GM21529 (cell line): ENCODE results near the gene SPTB.

Experiments used
- ATAC-seq: cut with Tn5 transposase; IDR thresholded peaks from one replicate; pipeline ENCODE4 v1.9.1; 2021; ENCODE audit not compliant: unreplicated experiment

Gene SPTB

DNA sequence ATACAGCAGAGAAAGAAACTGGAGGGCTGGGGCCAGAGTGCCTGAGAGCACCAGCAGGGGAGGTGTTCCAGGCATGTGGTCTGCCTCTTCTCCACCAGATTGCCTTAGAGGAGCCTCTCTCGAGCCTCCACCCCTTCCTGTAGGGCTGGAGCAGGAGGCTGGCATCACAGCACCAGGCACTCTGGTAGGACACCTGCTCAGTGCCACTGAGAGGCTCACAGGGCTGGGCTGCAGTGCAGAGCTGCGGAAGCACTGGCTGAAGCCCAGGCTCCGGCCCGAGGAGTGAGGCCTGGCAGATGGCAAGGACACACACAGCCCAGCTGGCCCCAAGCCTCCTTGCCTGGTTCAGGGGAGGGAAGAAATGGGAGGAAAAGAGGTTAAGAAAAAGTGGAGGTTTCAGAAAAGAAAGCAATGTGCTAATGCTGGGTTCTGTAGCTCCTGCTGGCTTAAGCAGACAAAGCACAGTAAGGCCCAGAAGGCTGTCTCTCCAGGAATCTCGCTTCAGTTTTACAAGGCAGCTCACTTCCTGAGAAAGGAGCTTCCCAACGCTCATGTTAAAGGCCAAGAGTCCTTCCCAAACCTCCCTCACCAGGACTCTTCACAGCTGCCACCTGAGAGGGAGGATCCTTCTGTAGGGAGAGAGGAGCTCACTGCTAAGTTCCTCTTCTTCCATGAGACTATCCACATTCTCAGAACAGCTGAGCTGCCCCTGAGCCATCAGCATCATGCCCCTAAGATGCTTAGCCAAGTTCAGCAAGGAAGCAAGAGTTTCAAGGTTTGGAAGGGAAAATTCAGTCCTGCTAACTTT lies 23.8 kb downstream of the SPTB start:
- ATAC-seq, result no peak

DNA sequence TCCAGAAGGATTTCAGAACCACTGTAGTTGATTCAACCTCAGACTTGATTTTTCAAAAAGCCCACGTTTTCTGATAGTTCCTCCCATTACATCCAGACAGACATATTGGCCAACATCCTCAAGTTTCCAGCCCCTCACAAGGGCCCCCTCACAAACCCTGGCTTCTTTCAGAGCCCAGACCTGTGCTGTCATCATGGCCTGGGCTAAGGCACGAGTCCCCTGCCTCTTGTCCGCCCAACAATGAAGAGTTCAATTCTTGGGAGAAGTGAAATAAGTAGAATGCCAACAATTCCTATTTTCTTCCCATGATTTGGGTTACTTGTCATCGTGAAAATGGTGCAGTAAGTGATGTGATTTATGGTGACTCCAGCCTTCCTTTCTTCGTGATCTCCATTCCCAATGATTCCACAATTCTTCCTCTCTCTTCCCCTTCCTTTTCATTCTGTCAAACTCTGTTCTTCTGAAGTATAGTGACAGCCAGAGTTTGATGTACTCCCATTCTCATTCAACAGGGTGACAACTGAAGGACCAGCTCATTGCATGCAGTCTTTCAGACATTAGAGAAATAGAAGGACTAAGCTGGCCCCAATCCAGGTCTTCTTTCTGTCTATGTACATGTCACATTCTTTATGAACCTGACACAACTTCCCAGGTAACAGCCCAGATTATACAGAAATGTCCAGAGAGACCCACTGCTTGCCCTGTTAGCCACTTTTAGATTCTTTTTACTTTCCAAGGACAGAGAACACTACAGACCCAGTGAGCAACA lies 29.2 kb downstream of the SPTB start:
- ATAC-seq, result no peak

DNA sequence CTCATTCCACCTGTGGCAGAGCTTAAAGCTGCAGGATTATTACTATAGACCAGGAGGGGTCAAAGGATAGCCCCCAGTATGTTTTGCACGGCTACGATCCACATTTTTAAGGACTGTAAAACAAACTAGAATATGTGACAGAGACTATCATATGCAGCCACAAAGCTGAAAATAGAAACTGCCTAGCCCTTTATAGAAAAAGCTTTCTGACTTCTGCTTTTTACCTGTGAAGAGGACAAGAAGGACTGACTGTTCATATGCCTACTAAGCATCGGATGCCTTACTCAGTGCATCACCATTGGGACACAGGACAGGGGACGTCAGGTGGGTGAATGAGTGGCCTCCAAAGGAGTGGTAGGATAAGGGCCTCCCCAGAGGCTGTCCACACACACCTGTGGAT lies 29.8 kb downstream of the SPTB start:
- no peak for ATAC-seq

DNA sequence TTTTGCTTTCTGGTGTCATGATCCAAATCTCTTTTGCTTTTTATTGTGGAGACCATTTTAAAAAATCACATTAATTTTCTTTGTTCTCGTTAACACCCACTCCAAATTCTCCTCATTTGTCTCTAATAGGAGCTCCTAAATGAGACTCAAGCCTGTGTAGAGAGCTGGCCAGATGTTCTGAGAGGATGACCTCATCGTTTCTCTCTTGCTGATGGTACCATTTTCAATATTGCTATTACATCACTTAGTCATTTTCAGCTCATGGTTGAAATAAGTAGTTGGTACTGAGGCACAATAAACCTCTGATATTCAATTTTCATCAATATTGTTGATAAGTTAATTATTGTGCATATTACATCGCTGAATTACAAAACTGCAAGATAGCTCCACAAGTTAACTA lies 31.5 kb downstream of the SPTB start:
- ATAC-seq, result no peak

DNA sequence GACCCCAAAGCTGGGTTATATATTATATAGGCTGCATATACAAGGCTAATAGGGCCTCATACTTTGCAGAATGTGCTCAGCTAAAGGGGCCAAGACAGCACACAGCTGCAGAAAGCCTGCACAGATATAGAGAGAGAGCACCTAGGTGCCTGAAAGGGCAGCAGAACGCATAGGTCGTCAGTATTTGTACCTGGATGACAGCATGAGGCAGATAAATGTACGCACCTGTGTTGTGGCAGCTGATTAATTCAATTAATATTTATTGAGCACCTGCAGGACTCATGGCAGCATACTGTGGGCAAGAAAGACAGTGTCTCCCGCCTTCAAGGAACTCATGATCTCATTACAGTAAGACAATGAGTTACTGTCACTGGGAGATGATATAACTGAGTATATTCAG lies 33.4 kb downstream of the SPTB start:
- ATAC-seq, result no peak

DNA sequence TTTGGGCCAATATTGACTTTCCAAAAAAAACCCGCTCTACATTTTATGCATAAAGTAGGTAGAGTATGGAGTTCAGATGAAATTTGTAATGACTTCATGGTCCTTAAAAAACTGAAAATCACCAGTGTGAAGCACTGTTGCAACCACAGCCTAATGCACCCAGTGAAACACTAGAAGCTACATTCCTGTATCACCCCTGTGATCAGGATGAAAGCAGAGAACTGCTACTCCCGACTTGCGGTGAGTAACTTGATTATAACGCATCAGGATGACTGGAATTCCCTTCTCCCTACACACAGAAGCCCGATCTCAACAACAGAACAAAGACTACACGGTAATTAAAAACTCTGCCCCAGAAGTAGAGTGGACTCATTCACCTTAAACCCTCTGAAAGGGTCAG lies 33.8 kb downstream of the SPTB start:
- no peak for ATAC-seq

DNA sequence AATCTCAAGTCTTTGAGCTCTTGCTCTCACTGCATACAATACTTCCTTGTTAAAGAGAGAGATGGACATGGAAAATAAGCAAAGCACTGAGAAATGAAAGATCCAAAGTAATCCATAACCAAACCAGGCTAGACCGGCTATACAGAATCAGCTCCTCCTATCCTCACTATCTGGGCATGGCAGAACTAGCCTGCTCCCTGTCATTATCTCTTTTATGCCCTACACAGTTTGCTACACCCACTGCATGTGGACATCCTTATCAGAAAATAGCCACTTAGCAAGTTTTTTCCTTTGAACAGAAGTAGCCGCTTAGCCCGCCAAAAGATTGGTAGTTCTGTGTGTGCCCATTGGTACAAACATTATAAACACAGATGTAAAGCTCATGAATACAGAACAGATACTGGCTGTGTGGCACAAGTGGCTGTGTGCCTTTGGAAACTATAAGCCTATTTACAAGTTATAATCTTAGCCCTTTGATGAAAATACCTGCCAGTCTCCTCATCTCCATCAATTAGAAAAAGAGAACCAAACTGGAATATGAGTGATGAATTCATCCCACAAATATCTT lies 34.7 kb downstream of the SPTB start:
- ATAC-seq, result no peak

DNA sequence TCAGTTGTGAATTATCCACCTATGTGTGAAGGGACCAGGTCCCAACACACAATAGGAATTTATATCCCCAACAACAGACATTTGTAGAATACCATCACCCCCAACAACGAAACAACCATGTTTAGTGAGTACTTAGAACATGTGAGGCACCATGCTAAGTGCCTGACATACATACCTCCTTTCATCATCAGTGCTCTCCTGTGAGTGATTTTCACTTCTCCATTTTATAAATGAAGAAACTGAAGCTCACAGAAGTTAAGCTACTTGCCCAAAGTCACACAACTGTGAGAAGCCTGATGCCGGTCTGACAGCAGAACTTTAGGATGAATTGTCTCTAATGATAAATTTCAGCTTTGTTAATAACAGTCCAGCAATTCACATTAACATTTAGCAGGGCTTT lies 35.4 kb downstream of the SPTB start:
- peak; percentile 75 for ATAC-seq

DNA sequence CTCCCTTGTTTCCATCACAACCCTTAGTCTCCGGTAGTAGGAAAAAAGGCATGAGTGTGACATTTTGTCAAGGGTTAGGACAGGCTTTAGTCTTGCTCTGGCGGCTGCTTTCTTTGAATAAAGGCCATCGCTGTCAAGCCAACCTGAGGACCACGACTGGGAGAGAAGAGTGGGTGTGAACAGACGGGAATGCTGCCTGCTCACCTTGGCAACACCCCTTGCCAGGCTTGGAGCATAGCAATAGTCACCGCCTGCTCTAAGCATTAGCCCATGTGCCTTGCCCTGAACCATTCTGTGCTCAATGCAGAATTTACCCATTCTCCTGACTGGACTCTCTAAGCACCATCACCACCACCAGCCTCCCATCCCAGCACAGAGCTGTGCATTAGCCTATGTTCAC lies 36.2 kb downstream of the SPTB start:
- ATAC-seq, result no peak

DNA sequence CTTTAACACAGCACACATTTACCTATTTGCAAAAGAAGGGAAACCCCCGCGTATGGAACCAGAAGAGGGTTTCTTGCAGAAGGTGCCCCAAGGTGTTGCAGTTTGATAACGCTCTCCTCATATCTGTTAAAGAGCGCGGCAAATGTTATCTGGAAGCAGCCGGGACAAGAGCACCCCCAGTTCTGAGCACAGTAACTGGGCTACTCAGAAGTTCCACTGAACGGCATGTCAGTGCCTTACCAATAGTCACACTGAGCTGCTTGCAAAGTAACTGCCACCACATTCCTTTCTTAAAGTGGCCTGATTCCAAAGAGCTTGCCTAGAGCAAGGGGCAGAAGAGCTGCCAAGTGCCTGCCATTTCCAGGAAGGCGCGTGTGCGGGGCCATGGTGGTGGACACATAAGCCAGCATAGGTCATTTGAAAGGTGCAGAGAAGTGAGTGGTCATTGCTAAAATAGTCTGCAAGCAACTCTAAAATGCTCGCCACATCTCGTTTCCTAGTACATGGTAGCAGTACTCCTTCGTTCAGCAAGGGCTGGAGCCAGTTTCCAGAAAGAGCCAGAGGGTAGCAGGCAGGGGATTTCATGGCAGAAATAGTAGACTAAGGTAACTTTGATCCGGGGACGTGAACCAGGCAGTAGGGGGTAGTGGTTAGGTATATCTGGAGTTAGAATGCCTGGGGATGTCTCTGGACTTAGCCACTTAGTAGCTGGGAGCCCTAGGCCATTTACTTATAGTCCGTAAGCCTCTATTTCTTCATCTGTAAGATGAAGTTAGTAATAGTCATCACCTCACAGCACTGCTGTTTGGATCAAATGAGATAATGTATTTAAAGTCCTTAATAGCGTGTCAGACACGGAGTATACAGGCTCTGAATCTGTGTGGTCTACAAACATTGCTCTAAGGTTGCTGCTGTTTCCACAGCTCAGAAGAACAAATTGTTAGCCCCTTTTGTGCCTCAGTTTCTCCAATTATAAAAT lies 37.6 kb downstream of the SPTB start:
- ATAC-seq, result no peak

DNA sequence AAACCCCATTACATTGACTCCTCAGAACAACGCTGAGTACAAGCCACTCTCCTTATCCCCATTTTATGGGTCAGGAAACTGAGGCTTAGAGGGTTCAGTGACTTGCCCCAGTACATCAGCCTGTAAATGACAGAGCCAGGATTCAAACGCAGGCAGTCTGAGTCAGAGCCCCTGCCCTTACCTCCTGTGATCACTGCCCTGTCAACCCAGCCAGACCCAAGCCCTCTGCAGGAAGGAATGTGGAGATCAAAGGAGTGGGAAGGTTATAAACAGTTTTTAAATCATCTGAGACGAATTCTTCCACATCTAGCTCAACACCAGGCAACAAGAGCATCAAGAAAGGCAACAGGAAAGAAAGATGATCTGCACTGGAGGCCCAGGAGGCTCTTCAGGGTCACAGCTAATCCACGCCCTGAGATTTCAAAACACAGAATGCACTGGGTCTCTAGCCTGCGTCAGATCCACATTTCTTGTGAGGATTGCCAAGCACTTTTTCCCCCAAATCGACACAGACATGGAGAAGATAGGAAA lies 38.5 kb downstream of the SPTB start:
- ATAC-seq, result no peak

DNA sequence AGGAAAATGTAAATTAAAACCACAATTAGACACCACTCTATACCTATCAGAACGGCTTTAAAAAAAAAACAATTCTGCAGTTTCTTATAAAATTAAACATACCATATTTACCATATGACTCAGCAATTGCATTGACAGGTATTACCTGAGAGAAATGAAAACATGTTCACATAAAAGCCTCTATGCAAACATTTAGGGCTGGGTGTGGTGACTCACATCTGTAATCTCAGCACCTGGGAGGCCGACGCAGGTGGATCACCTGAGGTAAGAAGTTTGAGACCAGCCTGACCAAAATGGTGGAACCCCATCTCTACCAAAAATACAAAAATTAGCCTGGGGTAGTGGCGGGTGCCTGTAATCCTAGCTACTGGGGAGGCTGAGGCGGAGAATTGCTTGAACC lies 41.1 kb downstream of the SPTB start:
- no peak for ATAC-seq

DNA sequence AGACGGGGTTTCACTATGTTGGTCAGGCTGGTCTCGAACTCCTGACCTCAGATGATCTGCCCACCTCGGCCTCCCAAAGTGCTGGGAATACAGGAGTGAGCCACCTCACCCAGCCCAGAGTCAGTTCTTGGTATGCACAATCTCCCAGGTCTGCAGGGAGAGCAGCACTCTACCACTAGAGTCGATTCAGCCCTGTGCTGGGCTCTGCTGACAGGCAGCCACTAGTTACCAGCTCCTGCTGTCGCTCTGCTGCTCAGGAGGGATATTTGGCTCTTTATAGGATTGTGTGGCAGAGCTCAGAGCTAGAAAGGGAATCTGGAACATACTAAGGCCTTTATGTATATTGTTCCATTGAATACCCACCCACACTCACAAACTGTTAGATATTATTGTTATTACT lies 44.3 kb downstream of the SPTB start:
- ATAC-seq, result no peak

DNA sequence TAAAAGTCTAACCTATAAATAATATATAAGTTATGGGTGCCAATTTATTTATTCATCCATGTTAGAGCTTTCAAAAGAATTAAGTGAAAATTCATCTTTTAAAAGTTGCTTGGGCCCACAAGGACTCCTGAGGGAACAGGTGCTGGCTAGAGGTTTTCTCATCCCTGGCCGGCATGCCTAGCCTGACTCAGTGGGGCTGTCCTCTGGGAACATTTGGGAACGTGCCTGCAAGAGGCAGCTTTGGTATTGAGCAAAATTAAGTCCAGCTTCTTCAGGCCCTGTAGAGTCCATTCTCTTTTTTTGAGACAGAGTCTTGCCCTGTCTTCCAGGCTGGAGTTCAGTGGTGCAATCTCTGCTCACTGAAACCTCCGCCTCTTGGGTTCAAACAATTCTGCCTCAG lies 44.7 kb downstream of the SPTB start:
- no peak for ATAC-seq

DNA sequence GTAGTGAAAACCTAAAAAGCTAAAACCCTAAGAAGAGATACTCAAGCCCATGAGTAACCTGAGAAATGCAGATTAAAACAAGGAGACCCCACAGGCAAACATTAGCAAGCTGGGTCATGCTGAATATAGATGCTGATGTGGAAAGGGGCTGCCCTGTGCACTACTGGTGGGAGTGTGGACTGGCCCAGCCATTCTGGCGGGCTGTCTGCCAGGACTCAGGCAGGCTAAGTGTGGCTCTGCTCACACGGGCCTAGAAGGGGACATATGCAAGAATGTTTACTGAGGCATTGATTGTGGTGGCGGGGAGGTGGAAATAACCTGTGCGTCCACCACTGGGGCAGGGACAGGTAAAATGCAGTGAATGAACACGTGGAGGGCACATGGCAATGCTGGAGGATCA lies 48.3 kb downstream of the SPTB start:
- no peak for ATAC-seq

DNA sequence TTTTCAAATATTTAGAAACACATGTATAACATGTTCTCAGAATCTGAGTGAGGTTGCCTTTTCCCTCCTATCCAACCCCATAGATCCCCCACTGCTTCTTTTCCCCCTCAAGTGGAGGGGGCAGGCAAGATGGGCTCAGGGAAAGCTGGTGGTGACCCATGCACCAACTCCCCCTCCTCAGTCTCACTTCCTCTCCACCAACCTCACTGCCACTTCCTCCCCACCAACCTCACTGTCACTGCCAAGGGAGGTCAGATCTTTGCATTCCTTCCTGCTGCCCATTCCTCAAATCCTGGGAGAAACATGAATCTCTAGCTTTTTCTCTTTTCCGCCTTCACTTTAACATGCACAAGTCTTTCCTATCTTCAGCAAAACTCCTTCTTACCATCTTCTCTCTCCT lies 48.7 kb downstream of the SPTB start:
- ATAC-seq, result no peak

DNA sequence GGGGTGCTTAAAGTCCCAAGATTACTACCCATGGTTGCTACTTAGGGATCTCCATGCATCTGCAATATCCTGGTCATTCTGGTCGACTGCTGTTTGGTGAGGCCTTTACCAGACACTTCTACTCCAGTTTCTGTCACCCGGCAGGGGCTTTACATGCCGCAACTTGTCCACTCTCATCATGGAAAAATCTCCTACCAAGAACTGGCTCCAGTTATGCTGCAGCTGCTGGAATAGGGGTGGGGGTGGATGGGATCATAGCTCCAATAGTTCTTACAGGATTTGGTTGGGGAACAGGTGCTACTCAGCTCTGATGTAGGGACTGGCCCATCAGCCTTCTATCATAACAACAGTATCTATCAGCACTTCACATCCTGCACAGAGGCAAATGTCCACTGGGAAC lies 51.6 kb downstream of the SPTB start:
- ATAC-seq, result no peak

DNA sequence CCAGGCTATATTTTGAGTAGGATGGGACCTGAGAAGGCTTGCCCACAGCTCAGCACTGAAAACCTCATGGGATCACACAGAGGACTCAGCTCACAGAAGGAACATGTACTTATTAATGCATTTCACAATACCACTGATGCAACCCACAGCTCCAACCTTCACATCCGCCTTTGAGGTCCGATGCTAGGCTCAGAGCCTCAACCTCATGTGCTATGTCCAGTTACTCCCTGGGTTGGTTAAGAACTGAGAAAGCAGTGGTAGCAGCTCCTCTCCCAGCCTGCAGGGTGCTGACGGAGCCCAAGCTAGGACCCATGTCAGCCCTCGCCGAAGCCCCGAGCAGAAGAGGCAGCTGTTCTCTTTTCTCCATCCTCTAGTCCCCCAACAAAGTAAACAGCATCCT lies 52.9 kb downstream of the SPTB start:
- no peak for ATAC-seq

DNA sequence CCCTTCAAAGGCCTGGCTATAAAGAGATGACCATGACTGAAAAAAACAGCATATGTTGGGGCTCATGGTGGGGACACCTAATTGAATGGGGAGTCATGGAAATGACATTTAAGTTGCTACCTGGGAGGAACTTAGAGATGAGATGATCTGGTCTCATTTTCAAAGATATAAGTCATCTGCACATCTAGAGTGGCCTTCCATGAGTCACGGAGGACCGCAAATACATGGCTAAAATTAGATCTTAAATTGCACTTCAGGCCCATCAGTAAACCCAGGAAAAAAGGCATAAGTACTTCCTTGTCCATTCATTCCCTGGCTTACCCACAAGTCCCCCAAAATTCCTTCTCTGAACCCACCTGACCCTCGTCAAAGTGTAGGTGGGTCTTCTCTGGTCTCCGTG lies 53.4 kb downstream of the SPTB start:
- no peak for ATAC-seq

DNA sequence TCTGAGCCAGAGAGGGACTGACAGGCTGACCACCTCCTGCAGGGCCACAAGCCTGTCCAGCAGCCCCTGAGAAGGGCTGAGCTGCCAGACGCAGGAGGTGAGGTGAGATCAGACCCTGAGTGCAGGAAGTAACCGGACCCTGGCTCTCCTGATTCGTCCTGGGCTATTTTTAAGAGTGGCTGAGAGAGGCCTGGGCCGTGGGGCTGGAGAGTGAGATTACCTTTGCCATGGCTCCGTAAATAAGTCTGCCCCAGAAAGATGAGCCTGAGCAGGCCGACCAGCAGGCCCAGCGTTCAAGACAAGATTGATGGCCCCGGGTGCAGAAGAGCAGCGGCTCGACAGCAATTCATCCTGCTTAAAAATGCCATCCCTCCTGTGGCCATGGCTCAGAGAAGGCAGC lies 54.2 kb downstream of the SPTB start:
- ATAC-seq, result no peak

DNA sequence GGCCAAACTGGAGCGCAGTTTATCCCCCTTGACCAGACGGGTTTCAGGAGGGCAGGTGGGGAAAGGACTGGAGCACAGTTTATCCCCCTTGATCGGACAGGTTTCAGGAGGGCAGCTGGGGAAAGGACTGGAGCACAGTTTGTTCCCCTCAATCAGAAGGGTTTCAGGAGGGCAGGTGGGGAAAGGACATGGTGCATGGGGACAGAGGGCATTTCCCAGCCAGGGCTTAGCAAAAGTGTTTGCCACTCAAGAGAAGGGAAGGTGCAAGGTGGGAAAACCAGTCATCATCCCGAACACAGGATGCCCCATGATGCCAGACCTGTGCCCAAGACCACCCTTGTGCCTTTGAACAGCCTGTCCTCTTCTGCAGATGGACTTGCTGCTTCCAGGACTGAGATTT lies 54.7 kb downstream of the SPTB start:
- ATAC-seq, result no peak
